H1 (cell line): Measurements from ENCODE around the gene PRPF40B. TPM values are rescaled to one million over a fixed set of nuclear protein-coding genes. Genes with fewer than 3 reads are reported as not detected.
A peak's percentile ranks its signal among the peaks of the same experiment; 100 is the strongest.

Source experiments
- BRCA1 ChIP-seq: IDR thresholded peaks from 2 replicates; pipeline ENCODE4 v1.6.1; 2012; ENCODE audit warnings: low read depth, low read length, improper control_type of control experiment
- CEBPB ChIP-seq: IDR thresholded peaks from 2 replicates; pipeline ENCODE4 v1.6.1; 2012; ENCODE audit warnings: low read depth, low read length
- CREB1 ChIP-seq: IDR thresholded peaks from 2 replicates; pipeline ENCODE4 v1.6.1; 2012; ENCODE audit warnings: inconsistent platforms
- CTCF ChIP-seq, 3 experiments: IDR thresholded peaks; 1 replicate in 2 of 3; 2 replicates in 1 of 3; pipeline versions ENCODE4 v1.5.1 to v1.6.1; 2011; ENCODE audit warnings: low read length in 3 of 3, mild to moderate bottlenecking in 3 of 3, inconsistent platforms in 2 of 3, low read depth in 1 of 3, moderate library complexity in 1 of 3; ENCODE audit not compliant: insufficient read depth in 1 of 3; ENCODE audit errors: control extremely low read depth in 1 of 3
- GTF2F1 ChIP-seq: IDR thresholded peaks from 2 replicates; pipeline ENCODE4 v1.6.1; 2012; ENCODE audit warnings: low read depth, low read length, improper control_type of control experiment, borderline replicate concordance
- HDAC6 ChIP-seq: IDR thresholded peaks from one replicate; pipeline ENCODE4 v1.7.1; 2012; ENCODE audit warnings: low read depth, mild to moderate bottlenecking, inconsistent platforms, low read length, moderate library complexity
- POU5F1 ChIP-seq: IDR thresholded peaks from 2 replicates; pipeline ENCODE4 v1.6.1; 2011; ENCODE audit warnings: low read depth, mild to moderate bottlenecking, low read length, moderate library complexity
- SIX5 ChIP-seq: IDR thresholded peaks from 2 replicates; pipeline ENCODE4 v1.6.1; 2011; ENCODE audit warnings: mild to moderate bottlenecking, low read depth, low read length
- TAF1 ChIP-seq: IDR thresholded peaks from 2 replicates; pipeline ENCODE4 v1.6.1; 2011; ENCODE audit warnings: mild to moderate bottlenecking, low read depth, low read length
- TBP ChIP-seq: IDR thresholded peaks from 2 replicates; pipeline ENCODE4 v1.6.1; 2011; ENCODE audit warnings: low read depth, low read length, improper control_type of control experiment
- polyA plus RNA-seq, 7 experiments: library from polyadenylated mRNA; depleted of rRNA in 3 of 7; stranded (reverse) in 5 of 7; unstranded in 2 of 7; fragments of >200 nt in 5 of 7; fragments of 200-250 nt in 2 of 7; gene quantifications; 1 replicate in 5 of 7; 2 replicates in 1 of 7; 4 replicates in 1 of 7; pipeline versions ENCODE4 v1.2.1 to v1.2.3, GENCODE V29; 2011 to 2013; ENCODE audit warnings: missing spikeins in 2 of 7, mixed read lengths in 2 of 7
- total RNA-seq: library from RNA; stranded (reverse); fragmentation: NEBNext Ultra II Directional; extraction: Animal tissue kit (Norgen Biotek cat#: 25700); gene quantifications from 2 replicates; pipeline ENCODE4 v1.2.1, GENCODE V29; 2021

The PRPF40B gene
- total and polyA plus RNA-seq, 2 of the 8 experiments (the other 6 are each of a cell fraction or from before 2014, with no cell fraction given) = 14.4 to 24.4 TPM

GRCh38 chr12:49673446-49674317, 50.3 kb downstream of the PRPF40B start (continued):
- TF ChIP-seq CEBPB = no peak
- peak; percentile 61 for TF ChIP-seq TAF1
- no peak for TF ChIP-seq POU5F1
- no peak for TF ChIP-seq SIX5
- no peak for TF ChIP-seq HDAC6
- no peak for TF ChIP-seq GTF2F1
- peak in 1 of 3 experiments; percentile 9; a peak in 1 of 4 replicates for TF ChIP-seq CTCF (IDR thresholded peaks at IDR 0.05; ENCODE audit: control extremely low read depth in 1 of 3, insufficient read depth in 1 of 3, low read depth in 1 of 3, low read length in 3 of 3)
- TF ChIP-seq BRCA1 = no peak
- TF ChIP-seq CREB1 = 0 out of 2 replicates have a peak, but pooled peaks have one; percentile 12
- peak; percentile 47; the same call in 1 of the 2 replicates for TF ChIP-seq TBP
